H1 (cell line): ENCODE data around the gene SIRT7. TPM values are rescaled to one million over a fixed set of nuclear protein-coding genes. Genes with fewer than 3 reads are reported as not detected.

Experiments used
- CTCF ChIA-PET: fragments of 300-600 bp; sonication (Branson Sonifier 250); formaldehyde crosslinking; loops from one replicate; lab custom pipeline; 2021; ENCODE audit not compliant: partially characterized antibody; lab: Charles Lee
- POLR2A ChIA-PET: fragments of 300-600 bp; sonication (Branson Sonifier 250); formaldehyde crosslinking; loops from one replicate; lab custom pipeline; 2021; ENCODE audit warnings: inconsistent platforms; ENCODE audit not compliant: partially characterized antibody; lab: Charles Lee
- DNase-seq, 2 experiments: peaks; one replicate each; pipeline versions ENCODE4 v3.0.0 to v3.0.0-alpha.2; 2010 to 2022; ENCODE audit warnings: low spot score in 2 of 2, low read depth in 1 of 2, mixed read lengths in 1 of 2
- FAIRE-seq: peaks from 2 replicates; lab custom pipeline; 2011; peaks lifted over from hg19 to GRCh38; lab: Jason Lieb, UNC
- H2AFZ ChIP-seq: 2 replicates; pipeline ENCODE4 v1.8.1; 2012; ENCODE audit warnings: low read length, inconsistent platforms
- H2AK5ac ChIP-seq: 2 replicates; pipeline ENCODE4 v1.6.1; 2013; ENCODE audit warnings: low read depth, low read length
- H2BK120ac ChIP-seq: replicated peaks from 2 replicates; pipeline ENCODE3; 2013; ENCODE audit warnings: low read depth, low read length, inconsistent platforms
- H2BK12ac ChIP-seq: 2 replicates; pipeline ENCODE4 v1.6.1; 2013; ENCODE audit warnings: low read depth, low read length
- H2BK15ac ChIP-seq: 2 replicates; pipeline ENCODE4 v1.6.1; 2013; ENCODE audit warnings: low read length
- H2BK20ac ChIP-seq: 2 replicates; pipeline ENCODE4 v1.6.1; 2013; ENCODE audit warnings: low read length
- H2BK5ac ChIP-seq: 2 replicates; pipeline ENCODE4 v1.6.1; 2013; ENCODE audit warnings: low read depth, low read length
- H3K14ac ChIP-seq: 2 replicates; pipeline ENCODE4 v1.6.1; 2013; ENCODE audit warnings: inconsistent platforms; ENCODE audit not compliant: insufficient read length
- H3K18ac ChIP-seq: 2 replicates; pipeline ENCODE4 v1.6.1; 2013; ENCODE audit warnings: low read length; ENCODE audit errors: extremely low read depth
- H3K23ac ChIP-seq: 2 replicates; pipeline ENCODE4 v1.6.1; 2013; ENCODE audit warnings: inconsistent platforms; ENCODE audit not compliant: insufficient read length
- H3K23me2 ChIP-seq: 2 replicates; pipeline ENCODE4 v1.6.1; 2013; ENCODE audit warnings: low read depth, low read length
- H3K27ac ChIP-seq: 2 replicates; pipeline ENCODE4 v1.6.1; 2011; ENCODE audit warnings: low read depth, low read length, inconsistent platforms
- H3K27me3 ChIP-seq, 4 experiments: replicated peaks in 1 of 4; 1 replicate in 1 of 4; 2 replicates in 3 of 4; pipeline versions ENCODE4 v1.6.1 to v1.8.1; 2011 to 2013; ENCODE audit warnings: low read length in 3 of 4, mild to moderate bottlenecking in 3 of 4, inconsistent platforms in 2 of 4, mixed read lengths in 2 of 4, moderate library complexity in 1 of 4; ENCODE audit not compliant: control insufficient read depth in 3 of 4, insufficient read depth in 3 of 4; ENCODE audit errors: extremely low read depth in 1 of 4
- H3K36me3 ChIP-seq, 4 experiments: 2 replicates each; pipeline versions ENCODE4 v1.6.1 to v1.8.1; 2011 to 2013; ENCODE audit warnings: mild to moderate bottlenecking in 4 of 4, low read length in 3 of 4, moderate library complexity in 2 of 4, control low read depth in 1 of 4, inconsistent platforms in 1 of 4; ENCODE audit not compliant: insufficient read depth in 4 of 4, control insufficient read depth in 2 of 4
- H3K4ac ChIP-seq: replicated peaks from 2 replicates; pipeline ENCODE3; 2013; ENCODE audit warnings: low read length, low read depth, mixed read lengths, inconsistent platforms; ENCODE audit not compliant: insufficient read length
- H3K4me1 ChIP-seq, 4 experiments: replicated peaks in 1 of 4; 1 replicate in 1 of 4; 2 replicates in 3 of 4; pipeline versions ENCODE4 v1.6.1 to v1.8.1; 2011 to 2013; ENCODE audit warnings: low read length in 3 of 4, inconsistent platforms in 2 of 4, mixed read lengths in 1 of 4; ENCODE audit not compliant: insufficient read depth in 4 of 4, control insufficient read depth in 3 of 4
- H3K4me2 ChIP-seq, 2 experiments: 2 replicates each; pipeline versions ENCODE4 v1.6.1 to v1.8.1; 2011 to 2013; ENCODE audit warnings: low read depth in 2 of 2, low read length in 2 of 2, control low read depth in 1 of 2, inconsistent platforms in 1 of 2, mild to moderate bottlenecking in 1 of 2; ENCODE audit not compliant: insufficient read depth in 1 of 2
- H3K4me3 ChIP-seq, 4 experiments: fragments of 200-600, 300-600 bp in 1 of 4; sonication (generic), shearing (Covaris generic), sonication (Bioruptor Twin) in 1 of 4; 2 replicates each; pipeline versions ENCODE4 v1.5.1 to v1.8.1; 2011 to 2016; ENCODE audit warnings: low read length in 4 of 4, low read depth in 3 of 4, control low read depth in 2 of 4, inconsistent platforms in 2 of 4, mild to moderate bottlenecking in 2 of 4, mixed read lengths in 1 of 4, moderate library complexity in 1 of 4; ENCODE audit not compliant: insufficient read depth in 2 of 4; ENCODE audit errors: extremely low read depth in 1 of 4
- H3K56ac ChIP-seq: replicated peaks from 2 replicates; pipeline ENCODE3; 2013; ENCODE audit warnings: low read depth, mild to moderate bottlenecking, mixed read lengths, low read length, inconsistent platforms; ENCODE audit not compliant: insufficient read length
- H3K79me1 ChIP-seq: 2 replicates; pipeline ENCODE4 v1.6.1; 2013; ENCODE audit warnings: low read depth, low read length, control low read depth
- H3K79me2 ChIP-seq, 2 experiments: 2 replicates each; pipeline versions ENCODE4 v1.6.1 to v1.8.1; 2012 to 2013; ENCODE audit warnings: low read length in 2 of 2, mild to moderate bottlenecking in 2 of 2, inconsistent platforms in 1 of 2; ENCODE audit not compliant: insufficient read depth in 2 of 2, control insufficient read depth in 1 of 2
- H3K9ac ChIP-seq, 4 experiments: replicated peaks in 1 of 4; 1 replicate in 1 of 4; 2 replicates in 3 of 4; pipeline versions ENCODE4 v1.6.1 to v1.8.1; 2011 to 2013; ENCODE audit warnings: low read depth in 3 of 4, low read length in 3 of 4, control low read depth in 2 of 4, mild to moderate bottlenecking in 2 of 4, moderate library complexity in 2 of 4, inconsistent platforms in 1 of 4; ENCODE audit errors: extremely low read depth in 1 of 4
- H3K9me3 ChIP-seq, 2 experiments: 2 replicates each; pipeline versions ENCODE4 v1.6.1 to v1.8.1; 2012 to 2013; ENCODE audit warnings: mild to moderate bottlenecking in 2 of 2, moderate library complexity in 2 of 2, control low read depth in 1 of 2, inconsistent platforms in 1 of 2, low read depth in 1 of 2, low read length in 1 of 2, mixed read lengths in 1 of 2; ENCODE audit not compliant: insufficient read depth in 2 of 2
- H4K20me1 ChIP-seq, 2 experiments: replicated peaks in 1 of 2; 2 replicates each; pipeline versions ENCODE3 to v1.8.1; 2011 to 2013; ENCODE audit warnings: inconsistent platforms in 2 of 2, low read length in 2 of 2, mild to moderate bottlenecking in 1 of 2; ENCODE audit not compliant: insufficient read depth in 2 of 2, control insufficient read depth in 1 of 2
- H4K5ac ChIP-seq: 2 replicates; pipeline ENCODE4 v1.6.1; 2013; ENCODE audit warnings: low read length, low read depth, mixed read lengths, inconsistent platforms; ENCODE audit not compliant: insufficient read length
- H4K8ac ChIP-seq: 2 replicates; pipeline ENCODE4 v1.8.0; 2013; ENCODE audit warnings: mild to moderate bottlenecking, moderate library complexity, low read length, inconsistent platforms; ENCODE audit not compliant: insufficient read depth; ENCODE audit errors: extremely low read depth
- H4K91ac ChIP-seq: replicated peaks from 2 replicates; pipeline ENCODE3; 2013; ENCODE audit warnings: low read length, mixed read lengths, inconsistent platforms; ENCODE audit not compliant: insufficient read length
- SP1 ChIP-seq: IDR thresholded peaks from 2 replicates; pipeline ENCODE4 v1.6.1; 2011; ENCODE audit warnings: low read depth, low read length
- TAF7 ChIP-seq: optimal IDR thresholded peaks from 2 replicates; pipeline ENCODE3; 2011; ENCODE audit warnings: low read depth, mild to moderate bottlenecking, inconsistent platforms, low read length, moderate library complexity, borderline replicate concordance
- WGBS, 2 experiments: shearing (Covaris generic) in 1 of 2; methylation state at CpG; one replicate each; pipeline versions ENCODE4 v1.1.6 to v1.1.7; 2013 to 2015; ENCODE audit warnings: low lambda C conversion rate in 2 of 2, mixed read lengths in 2 of 2, inconsistent platforms in 1 of 2, low coverage in 1 of 2, missing lambda C conversion rate in 1 of 2; ENCODE audit not compliant: insufficient replicate concordance in 2 of 2, insufficient coverage in 1 of 2, insufficient read length in 1 of 2; ENCODE audit errors: extremely low coverage in 1 of 2, missing lambda C conversion rate in 1 of 2; 5-methylcytosine and 5-hydroxymethylcytosine counted together
- polyA plus RNA-seq, 7 experiments: library from polyadenylated mRNA; depleted of rRNA in 3 of 7; stranded (reverse) in 5 of 7; unstranded in 2 of 7; fragments of >200 nt in 5 of 7; fragments of 200-250 nt in 2 of 7; gene quantifications; 1 replicate in 5 of 7; 2 replicates in 1 of 7; 4 replicates in 1 of 7; pipeline versions ENCODE4 v1.2.1 to v1.2.3, GENCODE V29; 2011 to 2013; ENCODE audit warnings: missing spikeins in 2 of 7, mixed read lengths in 2 of 7
- total RNA-seq: library from RNA; stranded (reverse); fragmentation: NEBNext Ultra II Directional; extraction: Animal tissue kit (Norgen Biotek cat#: 25700); gene quantifications from 2 replicates; pipeline ENCODE4 v1.2.1, GENCODE V29; 2021

SIRT7 gene
- total and polyA plus RNA-seq, 2 of the 8 experiments (the other 6 are each of a cell fraction or from before 2014, with no cell fraction given) = 5.8 to 16.6 TPM

- no peak overlapping the region for H3K56ac ChIP-seq
- no peak for TF ChIP-seq TAF7
- no peak for TF ChIP-seq SP1
- TF ChIP-seq, all 59 proteins: peak for 0
- H4K8ac ChIP-seq = no peak overlapping the region
- no peak overlapping the region for H2BK20ac ChIP-seq
- H3K14ac ChIP-seq = no peak overlapping the region
- no peaks in the 10 kb centered on the region for H3K9me3 ChIP-seq
- FAIRE-seq (no peak), DNase-seq (no peak)
- no peak overlapping the region for H2BK120ac ChIP-seq
- peaks cover 4% of the 10 kb centered on the region; the same call in 1 of the 2 replicates for H3K23me2 ChIP-seq
- peaks cover 0 to 13% (median 0%) of the 10 kb centered on the region in 4 experiments; a peak in 1 of 8 replicates for H3K36me3 ChIP-seq
- no peaks in the 10 kb centered on the region for H3K79me1 ChIP-seq
- H3K79me2 ChIP-seq = no peaks in the 10 kb centered on the region
- POLR2A ChIA-PET = no interaction called here
- no peak overlapping the region for H2BK5ac ChIP-seq
- H2BK15ac ChIP-seq = no peak overlapping the region
- peaks cover 0 to 2% of the 10 kb centered on the region in 2 experiments for H4K20me1 ChIP-seq
- H3K27me3 ChIP-seq = peaks cover 46 to 67% (median 51%) of the 10 kb centered on the region in 4 experiments
- H4K5ac ChIP-seq = no peak overlapping the region
- CTCF ChIA-PET = interaction anchor here (1.0 kb wide), 1 partner anchor 10 kb away, joined by 3 read pairs; no protein-coding TSS in a partner anchor
- no peak overlapping the region for H3K4me2 ChIP-seq
- H3K4me1 ChIP-seq = peaks cover 0 to 6% (median 1%) of the 10 kb centered on the region in 4 experiments; a peak in 4 of 7 replicates
- no peak overlapping the region for H4K91ac ChIP-seq
- whole genome bisulfite sequencing, 2 experiments = 78% methylated on average over 12 of the region's 19 CpGs; no CpG with 5 or more reads in 1 of the 2 experiments
- no peak overlapping the region for H3K4ac ChIP-seq
- no peak overlapping the region for H2BK12ac ChIP-seq
- no peak overlapping the region for H3K4me3 ChIP-seq
- H3K9ac ChIP-seq = no peak overlapping the region
- no peak overlapping the region for H3K18ac ChIP-seq
- H2AK5ac ChIP-seq = no peak overlapping the region
- H3K23ac ChIP-seq = no peak overlapping the region
- no peak overlapping the region for H3K27ac ChIP-seq
- H2AFZ ChIP-seq = no peak overlapping the region
Observed at GRCh38 chr17:81957691-81958432, 39.9 kb upstream of the SIRT7 start.
